Fibroblast of the aortic adventitia (primary cell): ENCODE results near the gene KYAT1. TPM values are rescaled to one million over a fixed set of nuclear protein-coding genes. Genes with fewer than 3 reads are reported as not detected.
A peak's percentile ranks its signal among the peaks of the same experiment; 100 is the strongest.

ENCODE experiments used
- DNase-seq: peaks from one replicate; pipeline ENCODE4 v3.0.0-alpha.2; 2010; ENCODE audit warnings: low read depth
- H3K4me3 ChIP-seq: 2 replicates; pipeline ENCODE4 v1.5.1; 2011; ENCODE audit warnings: low read depth, mild to moderate bottlenecking, control low read depth, low read length, moderate library complexity
- CTCF ChIP-seq: IDR thresholded peaks from 2 replicates; pipeline ENCODE4 v1.5.1; 2011; ENCODE audit warnings: mild to moderate bottlenecking, low read length, control low read depth, inconsistent platforms; ENCODE audit not compliant: insufficient read depth
- total RNA-seq: library from RNA; depleted of rRNA; stranded (reverse); fragments of >200 nt; gene quantifications from 2 replicates; pipeline ENCODE4 v1.2.3, GENCODE V29; 2012; ENCODE audit warnings: low replicate concordance

Gene KYAT1
- total RNA-seq, 1 donor, result 6.8 TPM

GRCh38 chr9:128840524-128840923, 41.2 kb downstream of the KYAT1 start:
- DNase-seq, result no peak
- no peak overlapping the region for H3K4me3 ChIP-seq
- no peak for TF ChIP-seq CTCF

GRCh38 chr9:128838338-128838737, 43.4 kb downstream of the KYAT1 start:
- no peak overlapping the region for H3K4me3 ChIP-seq
- no peak for TF ChIP-seq CTCF
- no peak for DNase-seq

- no peak for TF ChIP-seq CTCF
- DNase-seq, result no peak
- no peak overlapping the region for H3K4me3 ChIP-seq
Observed at GRCh38 chr9:128836509-128837145, 45.1 kb downstream of the KYAT1 start.

GRCh38 chr9:128835246-128836210, 46.2 kb downstream of the KYAT1 start:
- no peak overlapping the region for H3K4me3 ChIP-seq
- DNase-seq, result no peak
- TF ChIP-seq CTCF, result no peak

GRCh38 chr9:128833696-128834095, 48.1 kb downstream of the KYAT1 start:
- TF ChIP-seq CTCF, result no peak
- no peak overlapping the region for H3K4me3 ChIP-seq
- DNase-seq, result no peak

- peak; percentile 83 for DNase-seq
- peak within 1 kb of the TSS; percentile 89 for H3K4me3 ChIP-seq
- TF ChIP-seq CTCF, result no peak
Observed at GRCh38 chr9:128829477-128830251, 52.1 kb downstream of the KYAT1 start, which contains the start of gene SPOUT1. Gene SPOUT1, minus strand, starts transcription at chr9:128829794. Its CDS starts 14 bp downstream, at chr9:128829780.
